HTERT RPE-1 (cell line): ENCODE results near the gene KCNG1.

ENCODE experiments used
- in situ Hi-C: fragments of 300-500 bp; cut with MboI; formaldehyde crosslinking; loops from 4 replicates; pipeline ENCODE4 v1.14.3; 2020; ENCODE audit warnings: low sequenced_read_pairs

Gene KCNG1

DNA sequence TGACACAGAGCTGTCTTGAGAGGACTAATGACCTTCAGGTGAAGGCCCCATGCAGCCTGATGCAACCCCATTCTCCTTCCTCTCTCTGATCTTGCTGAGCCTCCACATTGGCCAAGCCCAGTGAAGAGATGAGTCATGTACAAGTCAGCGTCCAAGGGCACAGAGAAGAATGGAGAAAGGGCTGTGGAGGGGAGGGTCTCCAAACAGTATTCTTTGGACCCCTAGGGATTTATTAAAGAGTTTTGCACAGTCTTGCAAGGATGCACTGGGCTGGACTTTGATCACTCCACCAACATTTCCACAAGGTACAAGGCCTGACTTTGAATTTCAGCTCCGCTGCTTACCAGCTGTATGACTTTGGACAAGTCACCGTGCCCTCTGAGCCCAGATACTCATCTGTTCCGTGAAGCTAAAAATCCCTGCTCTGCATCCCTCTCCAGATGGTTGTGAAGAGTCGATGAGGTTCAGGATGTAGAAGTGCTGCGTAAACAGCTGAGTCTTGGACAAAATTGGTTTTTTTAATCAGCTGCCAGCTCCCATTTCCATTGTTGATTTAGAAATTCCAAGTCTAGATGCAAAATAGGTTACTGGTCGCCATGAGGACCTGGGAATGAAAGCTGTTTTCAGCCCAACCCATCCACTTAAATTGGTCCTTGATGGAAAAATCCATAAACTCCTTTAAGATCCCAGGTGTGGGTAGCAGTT lies 14.1 kb upstream of the KCNG1 start:
- in situ Hi-C loops = no loop called here

DNA sequence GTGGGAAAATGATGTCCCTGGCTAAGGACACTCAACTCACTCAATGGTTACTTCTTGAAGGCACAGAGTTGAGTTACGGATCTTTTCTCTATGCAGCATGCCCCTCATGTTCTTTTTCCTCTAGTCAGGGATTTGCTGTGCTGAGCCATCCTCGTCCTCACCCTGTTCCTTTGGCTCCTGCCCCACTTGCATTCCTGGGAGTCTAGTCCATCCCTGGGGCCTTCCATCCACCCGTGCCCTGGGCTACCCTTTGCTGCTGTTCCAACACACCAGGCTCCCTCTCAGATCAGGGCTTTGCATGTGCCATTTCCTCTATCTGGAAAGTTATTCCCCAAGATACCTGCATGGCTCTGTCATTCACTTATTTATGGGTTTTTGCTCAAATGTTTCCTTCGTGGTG lies 13.3 kb upstream of the KCNG1 start:
- in situ Hi-C loops = no loop called here

GRCh38 chr20:51034988-51035656 lies 12.2 kb upstream of the KCNG1 start:
- in situ Hi-C loops = no loop called here

GRCh38 chr20:51034476-51034875 lies 11.6 kb upstream of the KCNG1 start:
- in situ Hi-C loops = no loop called here

- in situ Hi-C loops = no loop called here
These were observed 7.3 kb upstream of the KCNG1 start for GRCh38 chr20:51029963-51030920.

GRCh38 chr20:51029556-51029955 lies 6.6 kb upstream of the KCNG1 start:
- in situ Hi-C loops = no loop called here

DNA sequence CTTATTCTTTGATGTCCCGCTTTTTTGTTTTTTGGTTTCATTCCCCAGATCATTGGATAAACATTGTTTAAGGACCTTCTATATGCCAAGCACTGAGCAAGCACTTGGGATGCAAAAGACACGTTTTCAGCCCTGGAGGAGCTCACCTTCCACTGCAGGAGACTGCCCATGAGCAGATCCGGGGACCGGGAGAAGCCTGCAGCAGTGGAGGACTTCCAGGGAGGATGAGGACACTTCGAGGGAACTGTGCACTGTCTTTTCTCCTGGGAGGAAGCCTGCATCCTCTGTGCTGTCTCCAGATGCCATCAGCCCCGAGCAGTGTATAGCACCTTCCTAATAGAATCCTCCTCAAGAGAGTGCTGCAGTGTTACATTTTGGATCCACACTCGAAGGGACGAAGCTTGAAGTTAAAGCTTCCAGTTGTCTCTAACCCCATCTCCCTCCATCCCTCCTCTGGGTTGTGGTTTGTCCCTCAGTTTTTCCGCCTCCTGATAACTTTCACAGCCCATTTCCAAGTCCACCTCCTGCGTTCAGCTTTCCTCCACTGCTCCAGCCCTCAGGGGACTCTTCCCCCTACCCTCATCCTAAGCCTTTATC lies 5.8 kb upstream of the KCNG1 start:
- in situ Hi-C loops = no loop called here

GRCh38 chr20:51027035-51027795 lies 4.3 kb upstream of the KCNG1 start:
- in situ Hi-C loops = no loop called here

DNA sequence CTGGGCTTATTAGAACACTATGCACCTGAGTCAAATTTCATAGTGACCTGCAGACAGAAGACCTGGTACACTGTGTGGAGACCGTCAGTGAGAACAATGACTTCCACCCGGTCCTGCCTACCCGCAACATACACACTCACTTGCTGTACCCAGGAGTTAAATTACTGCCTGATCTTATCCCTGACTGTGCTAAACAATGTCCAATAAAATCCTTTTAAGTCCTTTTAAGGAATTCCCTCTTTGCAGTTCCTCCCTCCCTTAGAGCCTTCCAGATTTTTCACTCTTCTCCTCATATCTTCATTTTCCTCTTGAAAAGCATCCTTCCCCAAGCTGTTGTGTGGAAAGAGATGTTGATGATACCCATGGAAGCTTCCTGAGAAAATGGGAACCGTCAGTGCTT lies 3.4 kb upstream of the KCNG1 start:
- in situ Hi-C loops = no loop called here

DNA sequence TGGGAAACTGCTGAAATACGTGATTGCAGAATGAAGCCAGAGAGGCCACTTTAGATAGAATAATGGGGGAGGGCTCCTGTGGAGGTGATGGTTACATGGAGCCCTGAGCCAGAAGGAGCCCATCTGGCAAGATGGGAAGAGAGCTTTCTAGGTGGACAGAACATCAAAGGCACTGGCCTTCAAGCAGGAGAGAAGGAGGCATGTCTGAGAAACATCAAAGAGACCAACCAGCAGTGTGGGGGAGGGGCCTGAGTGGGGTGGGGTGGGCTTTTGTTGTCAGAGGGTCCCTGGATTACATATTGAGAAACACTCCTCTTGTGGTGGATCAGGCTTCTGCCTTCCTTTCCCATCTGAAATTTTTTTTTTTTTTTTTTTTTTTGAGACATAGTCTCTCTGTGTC lies 1.9 kb upstream of the KCNG1 start:
- in situ Hi-C loops = no loop called here

GRCh38 chr20:51023617-51024155 lies 779 bp upstream of the KCNG1 start:
- in situ Hi-C loops = no loop called here

- in situ Hi-C loops = no loop called here
These were observed 592 bp downstream of the KCNG1 start for GRCh38 chr20:51022227-51022802.

GRCh38 chr20:51021067-51022025 lies 1.6 kb downstream of the KCNG1 start:
- in situ Hi-C loops = no loop called here

DNA sequence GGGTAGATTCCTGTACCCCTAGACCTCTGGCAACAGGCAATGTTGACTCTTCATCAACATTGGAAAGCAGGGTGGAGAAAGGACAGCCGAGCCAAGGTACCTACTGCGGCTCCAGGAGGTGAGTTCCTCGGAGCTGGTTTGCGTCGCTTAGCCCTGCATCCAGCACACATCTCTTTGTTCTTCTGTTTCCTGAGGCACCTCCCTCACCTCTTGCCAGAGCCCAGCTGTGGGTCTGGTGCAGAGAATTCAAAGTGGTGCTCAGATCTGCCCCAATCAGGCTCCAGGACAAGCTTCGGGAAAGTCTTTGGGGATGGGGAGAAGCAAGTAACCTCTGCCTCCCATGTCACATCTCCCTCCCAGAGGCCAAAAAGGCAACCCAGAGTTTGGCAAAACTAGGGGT lies 2.2 kb downstream of the KCNG1 start:
- in situ Hi-C loops = no loop called here

GRCh38 chr20:51019656-51020592 lies 3.0 kb downstream of the KCNG1 start:
- in situ Hi-C loops = no loop called here

DNA sequence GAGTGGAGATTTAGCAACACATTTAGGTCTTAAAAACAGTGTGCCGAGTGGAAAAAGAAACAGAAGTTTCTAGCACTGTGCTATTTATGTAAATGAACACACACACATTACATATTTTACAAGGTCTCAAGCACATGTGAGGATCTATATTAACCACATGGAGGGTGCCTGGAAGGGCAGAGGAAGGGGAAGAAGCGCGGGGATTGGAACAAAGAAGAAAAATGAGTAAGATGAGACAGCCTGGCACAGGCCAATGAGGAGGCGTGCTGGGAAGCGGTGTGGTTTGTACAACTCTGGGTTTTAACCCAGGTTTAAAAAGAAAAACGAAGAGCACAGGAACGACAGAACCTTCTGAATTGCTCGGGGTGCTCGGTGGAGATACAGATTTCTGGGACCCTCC lies 5.7 kb downstream of the KCNG1 start:
- in situ Hi-C loops = no loop called here

GRCh38 chr20:51016521-51016920 lies 6.4 kb downstream of the KCNG1 start:
- in situ Hi-C loops = no loop called here
